HepG2 (cell line): ENCODE measurements around the gene FAM219A. TPM values are rescaled to one million over a fixed set of nuclear protein-coding genes. Genes with fewer than 3 reads are reported as not detected.

Experiments used
- ELF1 ChIP-seq: sonication (generic); formaldehyde crosslinking; IDR thresholded peaks from 2 replicates; pipeline ENCODE4 v1.4.0; 2020; ENCODE audit warnings: missing genetic modification reagents
- EZH2 ChIP-seq: conservative IDR thresholded peaks from 2 replicates; pipeline ENCODE4 v1.6.1; 2012; ENCODE audit warnings: mild to moderate bottlenecking, low read depth, low read length, moderate library complexity
- HNRNPK ChIP-seq: fragments of 200-400 bp; formaldehyde crosslinking; IDR thresholded peaks from 2 replicates; pipeline ENCODE4 v1.6.1; 2018; ENCODE audit warnings: low read length, low read depth, moderate library complexity, mild to moderate bottlenecking; ENCODE audit not compliant: poor library complexity, severe bottlenecking
- HOXA9 ChIP-seq: sonication (generic); formaldehyde crosslinking; IDR thresholded peaks from 2 replicates; pipeline ENCODE4 v1.8.1; 2022; ENCODE audit warnings: missing genetic modification reagents, mild to moderate bottlenecking, moderate library complexity, borderline replicate concordance
- KDM3A ChIP-seq: IDR thresholded peaks from 2 replicates; pipeline ENCODE4 v1.6.1; 2018; ENCODE audit warnings: low read depth, missing compliant biosample characterization
- KDM5A ChIP-seq: fragments of 200-600 bp; sonication (generic); IDR thresholded peaks from 2 replicates; pipeline ENCODE4 v1.7.0; 2018; ENCODE audit warnings: antibody characterized with exemption, mild to moderate bottlenecking, low read length, borderline replicate concordance
- KMT2A ChIP-seq: sonication (generic); formaldehyde crosslinking; IDR thresholded peaks from 2 replicates; pipeline ENCODE4 v1.4.0; 2020; ENCODE audit warnings: missing genetic modification reagents
- MAFK ChIP-seq, 2 experiments: IDR thresholded peaks in 1 of 2; conservative IDR thresholded peaks in 1 of 2; 2 replicates each; pipeline ENCODE4 v1.6.1; 2011; ENCODE audit warnings: improper control_type of control experiment in 2 of 2, low read length in 2 of 2
- MEIS1 ChIP-seq: sonication (generic); formaldehyde crosslinking; IDR thresholded peaks from 2 replicates; pipeline ENCODE4 v1.9.0; 2021; ENCODE audit warnings: mild to moderate bottlenecking, missing genetic modification reagents, moderate library complexity, borderline replicate concordance
- POLR2A ChIP-seq, 2 experiments: IDR thresholded peaks; 2 replicates each; pipeline ENCODE4 v1.6.1; 2011; ENCODE audit warnings: low read depth in 2 of 2, low read length in 2 of 2, mild to moderate bottlenecking in 1 of 2, moderate library complexity in 1 of 2; ENCODE audit not compliant: insufficient read depth in 1 of 2
- SKI ChIP-seq: fragments of 450-650 bp; IDR thresholded peaks from one replicate; pipeline ENCODE4 v1.6.1; 2018; ENCODE audit warnings: mild to moderate bottlenecking; ENCODE audit not compliant: partially characterized antibody
- SMC3 ChIP-seq: IDR thresholded peaks from 2 replicates; pipeline ENCODE4 v1.6.1; 2011; ENCODE audit warnings: low read length, improper control_type of control experiment
- SRSF1 ChIP-seq: fragments of 200-400 bp; formaldehyde crosslinking; optimal IDR thresholded peaks from 2 replicates; pipeline ENCODE3; 2017; ENCODE audit warnings: mild to moderate bottlenecking, low read depth, low read length, moderate library complexity
- U2AF1 ChIP-seq: fragments of 200-400 bp; formaldehyde crosslinking; optimal IDR thresholded peaks from 2 replicates; pipeline ENCODE3; 2017; ENCODE audit warnings: mild to moderate bottlenecking, low read depth, low read length
- ZBTB42 ChIP-seq: sonication (generic); formaldehyde crosslinking; IDR thresholded peaks from 2 replicates; pipeline ENCODE4 v1.5.0; 2020; ENCODE audit warnings: mild to moderate bottlenecking, missing genetic modification reagents
- ZFY ChIP-seq: sonication (generic); formaldehyde crosslinking; IDR thresholded peaks from 2 replicates; pipeline ENCODE4 v1.4.0; 2020; ENCODE audit warnings: missing genetic modification reagents
- ZNF207 ChIP-seq: fragments of 450-650 bp; IDR thresholded peaks from 2 replicates; pipeline ENCODE4 v1.6.1; 2016; ENCODE audit warnings: antibody characterized with exemption, borderline replicate concordance
- ZNF234 ChIP-seq: sonication (generic); formaldehyde crosslinking; conservative IDR thresholded peaks from 2 replicates; pipeline ENCODE4 v1.5.1; 2020; ENCODE audit warnings: mild to moderate bottlenecking, missing genetic modification reagents
- ZNF34 ChIP-seq: sonication (generic); formaldehyde crosslinking; IDR thresholded peaks from 2 replicates; pipeline ENCODE4 v1.4.0; 2020; ENCODE audit warnings: mild to moderate bottlenecking, missing genetic modification reagents, borderline replicate concordance
- ZNF382 ChIP-seq: sonication (generic); formaldehyde crosslinking; IDR thresholded peaks from 2 replicates; pipeline ENCODE4 v1.5.0; 2020; ENCODE audit warnings: missing genetic modification reagents, mild to moderate bottlenecking, borderline replicate concordance
- ZNF775 ChIP-seq: sonication (generic); formaldehyde crosslinking; IDR thresholded peaks from 2 replicates; pipeline ENCODE4 v1.4.0; 2020; ENCODE audit warnings: missing genetic modification reagents, mild to moderate bottlenecking, moderate library complexity, borderline replicate concordance
- polyA plus RNA-seq, 8 experiments: library from polyadenylated mRNA; depleted of rRNA in 3 of 8; stranded (reverse) in 7 of 8; unstranded in 1 of 8; fragments of >200 nt; fragmentation: Illumina TruSeq in 4 of 8; extraction: Trizol in 4 of 8; gene quantifications; 2 replicates each; pipeline versions ENCODE4 v1.2.1 to v1.2.3, GENCODE V29; 2011 to 2016; ENCODE audit warnings: low read depth in 4 of 8, missing spikeins in 1 of 8, mixed read lengths in 1 of 8; ENCODE audit not compliant: insufficient read depth in 1 of 8
- total RNA-seq, 5 experiments: library from RNA; depleted of rRNA; stranded (reverse); fragments of >200 nt; fragmentation: Illumina TruSeq; extraction: Trizol; gene quantifications; 2 replicates each; pipeline ENCODE4 v1.2.3, GENCODE V29; 2016; ENCODE audit warnings: low read depth in 1 of 5
- TF ChIP-seq, protein P1 (sequence below): sonication (generic); formaldehyde crosslinking; IDR thresholded peaks from 2 replicates; pipeline ENCODE4 v1.8.0; 2022; ENCODE audit warnings: mild to moderate bottlenecking, missing genetic modification reagents; ENCODE audit not compliant: insufficient replicate concordance
- TF ChIP-seq, protein P2 (sequence below): sonication (generic); formaldehyde crosslinking; conservative IDR thresholded peaks from 2 replicates; pipeline ENCODE4 v1.4.0; 2020; ENCODE audit warnings: missing genetic modification reagents
- TF ChIP-seq, protein P3 (sequence below): sonication (generic); formaldehyde crosslinking; IDR thresholded peaks from 2 replicates; pipeline ENCODE4 v1.4.0; 2020; ENCODE audit warnings: mild to moderate bottlenecking, missing genetic modification reagents

Gene FAM219A
- total and polyA plus RNA-seq, 2 of the 13 experiments (the other 11 are each of a cell fraction or from before 2014, with no cell fraction given), result 3.9 to 6.4 TPM

DNA sequence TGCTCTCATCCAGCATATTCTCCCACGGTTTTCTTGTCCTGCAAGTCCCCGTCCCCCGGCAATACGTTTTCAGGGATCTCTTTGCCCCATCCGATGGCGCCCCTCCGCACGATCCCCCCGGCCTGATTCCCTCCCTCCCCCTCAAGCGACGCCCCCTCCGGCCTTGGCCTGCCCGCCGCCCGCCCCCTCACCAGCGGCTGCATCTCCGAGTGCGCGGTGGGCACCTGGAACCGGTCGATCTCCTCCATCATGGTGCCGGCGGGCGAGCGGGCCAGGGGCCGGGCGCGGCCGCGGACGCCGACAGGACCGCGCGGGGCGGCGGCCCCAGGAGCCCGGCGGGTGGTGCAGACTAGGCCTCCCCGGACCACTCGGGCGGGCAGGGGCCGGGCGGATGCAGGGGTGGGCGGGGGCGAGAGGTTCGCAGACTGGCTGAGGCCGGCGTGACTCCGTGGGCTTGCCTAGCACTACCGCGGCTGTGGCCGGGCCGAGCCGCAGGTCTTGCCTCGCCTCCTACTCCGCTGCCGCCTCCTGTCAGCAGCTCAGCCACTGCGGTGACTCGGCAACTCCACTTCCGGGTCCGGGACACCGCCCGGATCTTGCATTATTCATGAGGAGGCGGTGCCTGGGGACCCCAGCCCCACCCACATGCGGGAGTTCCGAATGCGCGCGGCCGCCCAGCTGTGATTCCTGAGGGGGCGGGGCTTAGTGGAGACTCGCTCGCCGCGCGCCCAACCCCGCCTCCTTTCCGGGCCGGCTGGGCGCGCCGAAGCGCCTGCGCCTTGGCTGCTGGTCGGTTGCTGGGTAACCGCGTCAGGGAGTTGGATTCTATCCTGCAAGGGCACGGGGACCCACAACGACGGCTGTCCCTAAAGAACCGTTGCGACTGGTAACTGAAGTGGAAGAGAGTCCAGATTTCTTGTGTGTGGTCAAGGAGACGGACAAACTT is at the start of gene FAM219A, which contains the start of gene DNAI1 (continued):
- TF ChIP-seq HNRNPK, result no peak
- no peak for TF ChIP-seq HOXA9 (CRISPR knock-in tag)
- TF ChIP-seq ZNF775 (CRISPR knock-in tag), result no peak
- TF ChIP-seq KDM5A, result no peak
- no peak for TF ChIP-seq SMC3
- no peak for TF ChIP-seq ZNF234 (CRISPR knock-in tag)
- TF ChIP-seq U2AF1, result no peak
- TF ChIP-seq SKI, result peak; percentile 34
- no peak for TF ChIP-seq EZH2
- TF ChIP-seq ELF1, result peak; percentile 99
- TF ChIP-seq, protein P1, sequence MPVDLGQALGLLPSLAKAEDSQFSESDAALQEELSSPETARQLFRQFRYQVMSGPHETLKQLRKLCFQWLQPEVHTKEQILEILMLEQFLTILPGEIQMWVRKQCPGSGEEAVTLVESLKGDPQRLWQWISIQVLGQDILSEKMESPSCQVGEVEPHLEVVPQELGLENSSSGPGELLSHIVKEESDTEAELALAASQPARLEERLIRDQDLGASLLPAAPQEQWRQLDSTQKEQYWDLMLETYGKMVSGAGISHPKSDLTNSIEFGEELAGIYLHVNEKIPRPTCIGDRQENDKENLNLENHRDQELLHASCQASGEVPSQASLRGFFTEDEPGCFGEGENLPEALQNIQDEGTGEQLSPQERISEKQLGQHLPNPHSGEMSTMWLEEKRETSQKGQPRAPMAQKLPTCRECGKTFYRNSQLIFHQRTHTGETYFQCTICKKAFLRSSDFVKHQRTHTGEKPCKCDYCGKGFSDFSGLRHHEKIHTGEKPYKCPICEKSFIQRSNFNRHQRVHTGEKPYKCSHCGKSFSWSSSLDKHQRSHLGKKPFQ (CRISPR knock-in tag), result no peak
- TF ChIP-seq ZBTB42 (CRISPR knock-in tag), result no peak
- TF ChIP-seq ZNF34 (CRISPR knock-in tag), result no peak
- TF ChIP-seq MEIS1 (CRISPR knock-in tag), result no peak
- no peak for TF ChIP-seq ZNF207
- TF ChIP-seq, protein P2, sequence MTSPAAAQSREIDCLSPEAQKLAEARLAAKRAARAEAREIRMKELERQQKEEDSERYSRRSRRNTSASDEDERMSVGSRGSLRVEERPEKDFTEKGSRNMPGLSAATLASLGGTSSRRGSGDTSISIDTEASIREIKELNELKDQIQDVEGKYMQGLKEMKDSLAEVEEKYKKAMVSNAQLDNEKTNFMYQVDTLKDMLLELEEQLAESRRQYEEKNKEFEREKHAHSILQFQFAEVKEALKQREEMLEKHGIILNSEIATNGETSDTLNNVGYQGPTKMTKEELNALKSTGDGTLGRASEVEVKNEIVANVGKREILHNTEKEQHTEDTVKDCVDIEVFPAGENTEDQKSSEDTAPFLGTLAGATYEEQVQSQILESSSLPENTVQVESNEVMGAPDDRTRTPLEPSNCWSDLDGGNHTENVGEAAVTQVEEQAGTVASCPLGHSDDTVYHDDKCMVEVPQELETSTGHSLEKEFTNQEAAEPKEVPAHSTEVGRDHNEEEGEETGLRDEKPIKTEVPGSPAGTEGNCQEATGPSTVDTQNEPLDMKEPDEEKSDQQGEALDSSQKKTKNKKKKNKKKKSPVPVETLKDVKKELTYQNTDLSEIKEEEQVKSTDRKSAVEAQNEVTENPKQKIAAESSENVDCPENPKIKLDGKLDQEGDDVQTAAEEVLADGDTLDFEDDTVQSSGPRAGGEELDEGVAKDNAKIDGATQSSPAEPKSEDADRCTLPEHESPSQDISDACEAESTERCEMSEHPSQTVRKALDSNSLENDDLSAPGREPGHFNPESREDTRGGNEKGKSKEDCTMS (CRISPR knock-in tag), result no peak
- peak; percentile 47 to 50 for TF ChIP-seq MAFK (conservative IDR thresholded peaks at IDR 0.05 in 1 of 2, IDR thresholded peaks at IDR 0.05 in 1 of 2; ENCODE audit: low read length in 2 of 2)
- TF ChIP-seq KMT2A (CRISPR knock-in tag), result no peak
- TF ChIP-seq SRSF1, result no peak
- TF ChIP-seq, protein P3, sequence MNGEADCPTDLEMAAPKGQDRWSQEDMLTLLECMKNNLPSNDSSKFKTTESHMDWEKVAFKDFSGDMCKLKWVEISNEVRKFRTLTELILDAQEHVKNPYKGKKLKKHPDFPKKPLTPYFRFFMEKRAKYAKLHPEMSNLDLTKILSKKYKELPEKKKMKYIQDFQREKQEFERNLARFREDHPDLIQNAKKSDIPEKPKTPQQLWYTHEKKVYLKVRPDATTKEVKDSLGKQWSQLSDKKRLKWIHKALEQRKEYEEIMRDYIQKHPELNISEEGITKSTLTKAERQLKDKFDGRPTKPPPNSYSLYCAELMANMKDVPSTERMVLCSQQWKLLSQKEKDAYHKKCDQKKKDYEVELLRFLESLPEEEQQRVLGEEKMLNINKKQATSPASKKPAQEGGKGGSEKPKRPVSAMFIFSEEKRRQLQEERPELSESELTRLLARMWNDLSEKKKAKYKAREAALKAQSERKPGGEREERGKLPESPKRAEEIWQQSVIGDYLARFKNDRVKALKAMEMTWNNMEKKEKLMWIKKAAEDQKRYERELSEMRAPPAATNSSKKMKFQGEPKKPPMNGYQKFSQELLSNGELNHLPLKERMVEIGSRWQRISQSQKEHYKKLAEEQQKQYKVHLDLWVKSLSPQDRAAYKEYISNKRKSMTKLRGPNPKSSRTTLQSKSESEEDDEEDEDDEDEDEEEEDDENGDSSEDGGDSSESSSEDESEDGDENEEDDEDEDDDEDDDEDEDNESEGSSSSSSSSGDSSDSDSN (CRISPR knock-in tag), result peak; percentile 66; the same call in 1 of the 2 replicates
- TF ChIP-seq ZFY (CRISPR knock-in tag), result peak; percentile 76
- TF ChIP-seq ZNF382, result no peak
- TF ChIP-seq KDM3A (CRISPR knock-in tag), result no peak
- peak; percentile 69 to 81 for TF ChIP-seq POLR2A (IDR thresholded peaks at IDR 0.05; ENCODE audit: insufficient read depth in 1 of 2, low read depth in 2 of 2, low read length in 2 of 2)
